Fibroblast of lung (primary cell): ENCODE measurements around the gene MAL.

Source experiments
- CTCF ChIP-seq, 2 donors: IDR thresholded peaks in 1 of 2; conservative IDR thresholded peaks in 1 of 2; 1 replicate in 1 of 2; 2 replicates in 1 of 2; pipeline ENCODE4 v1.5.1; 2011 to 2012; ENCODE audit warnings: low read length in 2 of 2, control low read depth in 1 of 2, inconsistent platforms in 1 of 2, low read depth in 1 of 2, mild to moderate bottlenecking in 1 of 2
- EZH2 ChIP-seq: IDR thresholded peaks from 2 replicates; pipeline ENCODE4 v1.5.1; 2012; ENCODE audit warnings: low read length, control low read depth, mild to moderate bottlenecking; ENCODE audit errors: missing control alignments

- no peak for TF ChIP-seq CTCF (conservative IDR thresholded peaks at IDR 0.05 in 1 of 2, IDR thresholded peaks at IDR 0.05 in 1 of 2; ENCODE audit: low read depth in 1 of 2, low read length in 2 of 2)
- TF ChIP-seq EZH2 = no peak
These were observed 14.5 kb downstream of the MAL start for GRCh38 chr2:95039978-95040377.
